Measurements from ENCODE around the gene AMPH.

The AMPH gene

DNA sequence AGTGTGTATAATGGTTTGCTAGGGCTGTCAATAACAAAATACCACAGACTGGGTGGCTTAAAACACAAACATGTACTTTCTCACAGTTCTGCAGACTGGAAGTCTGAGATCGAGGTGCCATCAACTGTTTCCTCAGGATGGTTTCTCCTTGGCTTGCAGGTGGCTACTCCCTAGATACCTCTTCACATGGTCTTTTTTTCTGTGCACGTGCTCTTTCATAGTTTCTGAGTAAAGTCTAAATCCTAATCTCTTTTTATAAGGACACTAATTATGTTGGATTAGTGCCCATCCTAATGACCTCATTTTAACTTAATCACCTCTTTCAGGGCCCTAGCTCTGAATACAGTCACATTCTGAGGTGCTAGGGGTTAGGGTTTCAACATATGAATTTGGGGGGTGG, 65.9 kb downstream of the AMPH start:
- Histone ChIP-seq H3K4me1 (ENCODE audit: control insufficient read depth, insufficient read depth, low read length) (no peaks in the 10 kb centered on the region), H3K27ac (ENCODE audit: low read length) (no peak overlapping the region), H3K27me3 (ENCODE audit: control insufficient read depth in 1 of 2, insufficient read depth in 2 of 2, low read length in 2 of 2) (no peaks in the 10 kb centered on the region), H3K4me3 (ENCODE audit: low read length in 2 of 2) (no peak overlapping the region), H3K9me3 (ENCODE audit: control insufficient read depth in 2 of 2, low read length in 2 of 2) (no peaks in the 10 kb centered on the region), H3K36me3 (ENCODE audit: control insufficient read depth in 2 of 2, insufficient read depth in 2 of 2, low read length in 2 of 2) (no peaks in the 10 kb centered on the region), H3K9ac (ENCODE audit: low read length in 2 of 2) (no peak overlapping the region)

DNA sequence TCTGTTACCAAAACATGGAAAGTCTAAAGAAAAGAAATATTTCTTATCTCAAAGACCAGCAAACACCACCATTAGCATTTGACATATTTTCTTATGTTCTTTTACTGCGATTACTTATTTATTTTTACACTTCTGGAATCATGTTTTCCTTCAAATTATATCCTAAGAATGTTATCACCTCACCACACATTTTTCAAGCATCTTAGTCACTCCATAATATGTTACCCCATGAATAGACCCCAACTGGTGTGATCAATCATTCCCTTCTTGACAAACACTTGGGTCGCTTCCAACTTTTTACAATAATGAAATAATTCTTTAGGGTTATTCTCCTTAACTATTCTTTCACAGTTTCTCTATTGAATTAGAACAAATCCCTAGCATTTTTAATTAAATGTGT, 67.4 kb downstream of the AMPH start:
- H3K4me3 ChIP-seq (ENCODE audit: low read length in 2 of 2) = no peak overlapping the region
- no peaks in the 10 kb centered on the region for H3K9me3 ChIP-seq (ENCODE audit: control insufficient read depth in 2 of 2, low read length in 2 of 2)
- no peaks in the 10 kb centered on the region for H3K4me1 ChIP-seq (ENCODE audit: control insufficient read depth, insufficient read depth, low read length)
- no peak overlapping the region for H3K27ac ChIP-seq (ENCODE audit: low read length)
- H3K36me3 ChIP-seq (ENCODE audit: control insufficient read depth in 2 of 2, insufficient read depth in 2 of 2, low read length in 2 of 2) = no peaks in the 10 kb centered on the region
- no peak overlapping the region for H3K9ac ChIP-seq (ENCODE audit: low read length in 2 of 2)
- no peaks in the 10 kb centered on the region for H3K27me3 ChIP-seq (ENCODE audit: control insufficient read depth in 1 of 2, insufficient read depth in 2 of 2, low read length in 2 of 2)

DNA sequence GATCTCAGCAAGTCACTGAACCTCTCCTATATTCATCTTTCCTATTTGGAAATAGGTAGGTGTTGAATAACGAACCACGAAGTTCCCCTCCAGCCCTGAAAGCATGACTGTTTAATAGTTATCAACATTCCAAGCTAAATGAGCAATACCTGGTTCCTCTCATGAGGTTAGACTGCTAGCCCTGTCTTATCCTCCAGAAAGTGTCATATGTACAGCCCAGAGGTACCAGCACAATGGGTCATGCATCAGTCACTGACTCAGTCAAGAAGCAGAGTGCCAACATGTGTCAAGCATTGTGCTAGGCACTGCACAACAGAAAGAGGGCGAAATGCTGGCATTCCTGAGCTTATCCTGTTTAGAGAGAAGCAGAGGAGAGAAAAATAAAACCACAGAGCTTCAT, 70.0 kb downstream of the AMPH start:
- Histone ChIP-seq H3K27ac (ENCODE audit: low read length) (no peak overlapping the region), H3K36me3 (ENCODE audit: control insufficient read depth in 2 of 2, insufficient read depth in 2 of 2, low read length in 2 of 2) (no peaks in the 10 kb centered on the region), H3K4me3 (ENCODE audit: low read length in 2 of 2) (no peak overlapping the region)

DNA sequence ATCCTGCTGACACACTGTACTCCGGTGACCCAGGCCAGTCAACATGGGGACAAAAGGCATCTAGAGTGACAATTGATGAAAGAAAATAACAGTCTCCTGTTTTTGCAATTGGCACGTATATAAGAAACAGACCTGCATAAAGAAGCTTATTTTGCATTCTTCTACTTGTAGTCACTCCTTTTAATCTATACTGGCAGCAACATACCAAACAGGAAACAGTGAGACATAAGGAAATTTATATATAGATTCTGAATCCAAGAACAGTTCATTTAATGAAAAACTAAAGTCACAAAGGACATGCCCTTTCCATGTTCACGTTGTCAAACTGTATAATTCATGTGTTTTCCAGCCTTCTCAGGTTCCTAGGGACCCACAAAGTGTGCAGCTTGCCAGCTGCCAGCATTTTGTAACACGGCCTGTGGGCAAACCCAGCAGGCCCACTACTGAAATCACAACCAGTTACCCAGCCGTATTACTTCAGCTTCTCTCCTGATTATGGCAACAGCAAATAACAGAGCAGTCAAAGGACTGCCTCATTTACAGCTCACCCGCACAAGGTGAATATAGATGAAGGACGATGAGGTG, 72.3 kb downstream of the AMPH start:
- Histone ChIP-seq H3K4me1 (ENCODE audit: control insufficient read depth, insufficient read depth, low read length) (no peaks in the 10 kb centered on the region), H3K9ac (ENCODE audit: low read length in 2 of 2) (no peak overlapping the region), H3K4me3 (ENCODE audit: low read length in 2 of 2) (no peak overlapping the region), H3K27me3 (ENCODE audit: control insufficient read depth in 1 of 2, insufficient read depth in 2 of 2, low read length in 2 of 2) (no peaks in the 10 kb centered on the region), H3K36me3 (ENCODE audit: control insufficient read depth in 2 of 2, insufficient read depth in 2 of 2, low read length in 2 of 2) (no peaks in the 10 kb centered on the region), H3K9me3 (ENCODE audit: control insufficient read depth in 2 of 2, low read length in 2 of 2) (no peaks in the 10 kb centered on the region), H3K27ac (ENCODE audit: low read length) (no peak overlapping the region)

More for the DNA sequence above, 70.0 kb downstream of the AMPH start:
- H3K4me1 ChIP-seq (ENCODE audit: control insufficient read depth, insufficient read depth, low read length) = no peaks in the 10 kb centered on the region
- H3K9me3 ChIP-seq (ENCODE audit: control insufficient read depth in 2 of 2, low read length in 2 of 2) = no peaks in the 10 kb centered on the region
- H3K9ac ChIP-seq (ENCODE audit: low read length in 2 of 2) = no peak overlapping the region
- no peaks in the 10 kb centered on the region for H3K27me3 ChIP-seq (ENCODE audit: control insufficient read depth in 1 of 2, insufficient read depth in 2 of 2, low read length in 2 of 2)

DNA sequence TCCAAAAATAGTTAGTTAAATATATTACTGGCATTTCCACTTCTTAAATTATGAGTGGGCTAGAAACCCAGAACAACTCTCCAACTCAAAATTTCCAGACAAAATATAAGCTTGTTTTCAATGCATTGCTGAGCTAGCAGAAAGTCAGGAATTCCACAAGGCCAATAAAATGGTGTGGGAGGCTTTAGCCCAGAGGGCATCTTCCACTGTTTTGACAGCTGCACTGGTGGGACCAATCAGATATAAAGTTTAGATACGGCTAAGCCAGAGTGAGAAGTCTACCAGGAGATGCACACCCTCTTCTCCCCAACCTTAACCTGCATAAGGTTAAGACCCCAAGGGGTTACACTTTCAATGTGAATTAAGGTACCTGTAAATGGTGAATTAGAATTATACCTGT, 76.6 kb downstream of the AMPH start:
- Histone ChIP-seq H3K27me3 (ENCODE audit: control insufficient read depth in 1 of 2, insufficient read depth in 2 of 2, low read length in 2 of 2) (no peaks in the 10 kb centered on the region), H3K36me3 (ENCODE audit: control insufficient read depth in 2 of 2, insufficient read depth in 2 of 2, low read length in 2 of 2) (no peaks in the 10 kb centered on the region), H3K9me3 (ENCODE audit: control insufficient read depth in 2 of 2, low read length in 2 of 2) (no peaks in the 10 kb centered on the region), H3K27ac (ENCODE audit: low read length) (no peak overlapping the region), H3K9ac (ENCODE audit: low read length in 2 of 2) (no peak overlapping the region), H3K4me1 (ENCODE audit: control insufficient read depth, insufficient read depth, low read length) (no peaks in the 10 kb centered on the region), H3K4me3 (ENCODE audit: low read length in 2 of 2) (no peak overlapping the region)

DNA sequence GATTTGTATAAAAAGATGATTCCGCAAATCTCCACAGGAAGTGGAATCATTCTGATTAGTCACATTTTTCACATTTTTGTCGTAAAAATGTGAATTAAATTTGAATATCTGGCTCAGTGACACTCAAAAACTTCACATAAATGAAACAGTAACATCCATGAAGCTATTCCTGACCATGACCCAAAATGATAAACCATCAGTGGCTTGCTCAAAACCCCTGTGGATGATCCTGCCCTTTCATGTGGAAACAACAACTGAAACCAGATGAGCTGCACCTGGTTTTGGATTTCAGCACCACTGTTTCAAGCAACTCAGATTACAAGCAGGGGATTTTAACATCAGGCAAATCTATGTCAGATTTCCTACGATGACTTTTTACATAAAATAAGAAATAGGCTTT, 80.3 kb downstream of the AMPH start:
- Histone ChIP-seq H3K9ac (ENCODE audit: low read length in 2 of 2) (no peak overlapping the region), H3K36me3 (ENCODE audit: control insufficient read depth in 2 of 2, insufficient read depth in 2 of 2, low read length in 2 of 2) (no peaks in the 10 kb centered on the region), H3K4me3 (ENCODE audit: low read length in 2 of 2) (no peak overlapping the region), H3K4me1 (ENCODE audit: control insufficient read depth, insufficient read depth, low read length) (no peaks in the 10 kb centered on the region), H3K27me3 (ENCODE audit: control insufficient read depth in 1 of 2, insufficient read depth in 2 of 2, low read length in 2 of 2) (no peaks in the 10 kb centered on the region), H3K9me3 (ENCODE audit: control insufficient read depth in 2 of 2, low read length in 2 of 2) (no peaks in the 10 kb centered on the region), H3K27ac (ENCODE audit: low read length) (no peak overlapping the region)

DNA sequence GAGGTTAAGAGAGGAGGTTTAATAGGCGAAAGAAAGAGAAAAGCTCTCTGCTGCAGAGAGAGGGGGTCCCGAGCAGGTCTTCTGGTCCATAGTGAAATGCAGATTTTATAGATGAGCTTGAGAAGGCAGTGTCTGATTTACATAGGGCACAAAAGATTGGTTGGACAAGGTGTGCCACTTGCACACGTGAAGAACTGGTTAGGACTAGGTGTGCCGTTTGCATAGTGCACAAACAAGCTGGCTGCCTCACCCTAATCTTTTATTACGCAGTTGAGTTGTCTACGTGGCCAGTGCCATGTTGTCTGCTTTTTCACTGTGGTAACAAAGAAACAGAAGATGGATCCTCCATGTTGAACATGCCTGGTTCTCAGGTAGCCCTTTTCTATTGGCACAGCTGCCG, 82.6 kb downstream of the AMPH start:
- H3K27ac ChIP-seq (ENCODE audit: low read length) = no peak overlapping the region

DNA sequence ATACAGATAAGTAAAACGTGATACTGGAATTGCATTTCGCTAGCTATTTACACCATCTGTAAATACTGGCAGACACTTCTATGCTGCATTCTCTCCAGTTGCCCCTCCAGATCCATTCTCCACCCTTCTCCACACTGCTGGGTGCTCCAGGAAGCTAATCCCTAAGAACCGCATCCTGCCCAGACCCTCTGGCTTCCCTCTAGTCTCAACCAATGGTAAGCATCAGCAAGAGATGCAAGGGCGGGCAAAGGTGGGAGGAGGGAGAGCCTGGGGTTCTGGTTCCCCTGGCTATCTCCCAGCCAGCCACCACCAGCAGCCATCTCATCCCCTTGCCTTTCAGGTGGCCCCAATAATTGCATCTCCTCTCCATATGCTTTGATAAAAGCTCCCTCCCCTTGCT, 84.4 kb downstream of the AMPH start:
- Histone ChIP-seq H3K27ac (ENCODE audit: low read length) (no peak overlapping the region), H3K4me3 (ENCODE audit: low read length in 2 of 2) (no peak overlapping the region), H3K9me3 (ENCODE audit: control insufficient read depth in 2 of 2, low read length in 2 of 2) (no peaks in the 10 kb centered on the region), H3K36me3 (ENCODE audit: control insufficient read depth in 2 of 2, insufficient read depth in 2 of 2, low read length in 2 of 2) (no peaks in the 10 kb centered on the region), H3K9ac (ENCODE audit: low read length in 2 of 2) (no peak overlapping the region), H3K4me1 (ENCODE audit: control insufficient read depth, insufficient read depth, low read length) (no peaks in the 10 kb centered on the region), H3K27me3 (ENCODE audit: control insufficient read depth in 1 of 2, insufficient read depth in 2 of 2, low read length in 2 of 2) (no peaks in the 10 kb centered on the region)

More for the DNA sequence above, 82.6 kb downstream of the AMPH start:
- H3K4me3 ChIP-seq (ENCODE audit: low read length in 2 of 2) = no peak overlapping the region
- H3K9me3 ChIP-seq (ENCODE audit: control insufficient read depth in 2 of 2, low read length in 2 of 2) = no peaks in the 10 kb centered on the region
- no peaks in the 10 kb centered on the region for H3K4me1 ChIP-seq (ENCODE audit: control insufficient read depth, insufficient read depth, low read length)
- no peak overlapping the region for H3K9ac ChIP-seq (ENCODE audit: low read length in 2 of 2)
- H3K36me3 ChIP-seq (ENCODE audit: control insufficient read depth in 2 of 2, insufficient read depth in 2 of 2, low read length in 2 of 2) = no peaks in the 10 kb centered on the region
- no peaks in the 10 kb centered on the region for H3K27me3 ChIP-seq (ENCODE audit: control insufficient read depth in 1 of 2, insufficient read depth in 2 of 2, low read length in 2 of 2)

DNA sequence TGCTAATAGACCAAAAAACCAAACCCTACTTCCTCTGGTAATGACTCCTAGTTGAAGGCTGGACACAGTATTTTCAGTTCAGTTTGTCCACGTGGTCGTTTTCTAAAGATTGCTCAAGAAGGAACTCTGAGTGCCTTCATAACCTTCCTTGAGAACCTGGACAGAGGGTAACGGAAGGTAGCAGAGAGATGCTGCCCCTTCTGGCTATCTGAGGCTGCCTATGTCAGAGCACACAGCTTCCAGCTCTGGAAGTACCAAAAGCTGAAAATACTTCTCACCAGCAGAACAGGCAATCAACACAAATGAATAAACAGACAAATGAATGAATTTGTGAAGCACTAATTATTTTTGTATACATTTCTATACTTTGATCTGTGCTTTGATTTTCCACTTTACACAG, 85.2 kb downstream of the AMPH start:
- no peak overlapping the region for H3K9ac ChIP-seq (ENCODE audit: low read length in 2 of 2)
- no peaks in the 10 kb centered on the region for H3K4me1 ChIP-seq (ENCODE audit: control insufficient read depth, insufficient read depth, low read length)
- H3K27me3 ChIP-seq (ENCODE audit: control insufficient read depth in 1 of 2, insufficient read depth in 2 of 2, low read length in 2 of 2) = no peaks in the 10 kb centered on the region
- H3K4me3 ChIP-seq (ENCODE audit: low read length in 2 of 2) = no peak overlapping the region
- H3K9me3 ChIP-seq (ENCODE audit: control insufficient read depth in 2 of 2, low read length in 2 of 2) = no peaks in the 10 kb centered on the region
- H3K27ac ChIP-seq (ENCODE audit: low read length) = no peak overlapping the region
- H3K36me3 ChIP-seq (ENCODE audit: control insufficient read depth in 2 of 2, insufficient read depth in 2 of 2, low read length in 2 of 2) = no peaks in the 10 kb centered on the region

DNA sequence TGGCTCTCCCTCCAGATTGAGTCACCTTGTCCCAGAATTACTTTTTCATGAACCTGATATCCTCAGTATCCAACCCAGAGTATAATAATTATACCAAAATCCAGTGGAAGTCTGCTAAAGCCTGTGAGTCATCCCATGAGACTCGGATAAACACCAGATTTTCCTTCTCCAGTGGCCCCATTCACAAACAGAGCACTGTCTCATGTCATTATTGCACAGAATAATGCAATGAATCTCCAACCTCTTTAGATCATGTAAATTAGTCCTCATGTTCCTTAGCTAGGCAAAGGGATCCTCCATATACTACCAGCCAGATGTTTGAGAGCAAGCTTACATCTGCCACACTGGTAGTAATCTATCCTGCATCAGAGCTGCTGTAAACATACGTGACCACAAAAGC, 89.0 kb downstream of the AMPH start:
- Histone ChIP-seq H3K9ac (ENCODE audit: low read length in 2 of 2) (no peak overlapping the region), H3K36me3 (ENCODE audit: control insufficient read depth in 2 of 2, insufficient read depth in 2 of 2, low read length in 2 of 2) (no peaks in the 10 kb centered on the region), H3K4me1 (ENCODE audit: control insufficient read depth, insufficient read depth, low read length) (no peaks in the 10 kb centered on the region), H3K9me3 (ENCODE audit: control insufficient read depth in 2 of 2, low read length in 2 of 2) (no peaks in the 10 kb centered on the region), H3K27ac (ENCODE audit: low read length) (no peak overlapping the region), H3K27me3 (ENCODE audit: control insufficient read depth in 1 of 2, insufficient read depth in 2 of 2, low read length in 2 of 2) (no peaks in the 10 kb centered on the region), H3K4me3 (ENCODE audit: low read length in 2 of 2) (no peak overlapping the region)

DNA sequence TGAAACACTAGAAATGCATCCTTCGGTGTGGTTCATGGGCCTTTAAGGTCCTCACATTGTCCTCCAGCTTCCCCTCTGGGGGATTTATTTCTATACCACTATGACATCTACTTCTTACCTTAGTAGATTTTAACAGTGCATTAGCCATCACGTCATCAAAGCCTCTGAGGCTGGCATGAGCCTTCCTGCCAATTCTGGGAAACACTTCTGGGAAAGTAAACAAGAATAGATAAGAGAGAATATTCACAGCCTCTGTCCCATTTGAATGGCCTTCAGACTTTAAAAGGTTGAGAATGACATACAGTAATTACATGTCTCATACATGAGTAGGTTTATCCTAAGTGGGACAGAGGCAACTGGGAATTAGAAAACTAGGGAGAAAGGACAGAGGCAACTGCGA, 89.7 kb downstream of the AMPH start:
- Histone ChIP-seq H3K9ac (ENCODE audit: low read length in 2 of 2) (no peak overlapping the region), H3K4me3 (ENCODE audit: low read length in 2 of 2) (no peak overlapping the region), H3K4me1 (ENCODE audit: control insufficient read depth, insufficient read depth, low read length) (no peaks in the 10 kb centered on the region), H3K9me3 (ENCODE audit: control insufficient read depth in 2 of 2, low read length in 2 of 2) (no peaks in the 10 kb centered on the region), H3K27me3 (ENCODE audit: control insufficient read depth in 1 of 2, insufficient read depth in 2 of 2, low read length in 2 of 2) (no peaks in the 10 kb centered on the region), H3K27ac (ENCODE audit: low read length) (no peak overlapping the region), H3K36me3 (ENCODE audit: control insufficient read depth in 2 of 2, insufficient read depth in 2 of 2, low read length in 2 of 2) (no peaks in the 10 kb centered on the region)
